ENCODE results near the gene SMARCA4. TPM values are rescaled to one million over a fixed set of nuclear protein-coding genes. Genes with fewer than 3 reads are reported as not detected.

The SMARCA4 gene
- total RNA-seq, 2 experiments from 2014 or later = 69.6 to 74.5 TPM

GRCh38 chr19:10918359-10918758 lies 42.5 kb upstream of the SMARCA4 start:
- no peak for DNase-seq
- POLR2A ChIA-PET = no interaction called here
- no peaks in the 10 kb centered on the region for H3K9me3 Mint-ChIP-seq
- H3K9me3 ChIP-seq (ENCODE audit: control insufficient read depth in 1 of 2, insufficient read depth in 1 of 2, low read length in 2 of 2) = no peaks in the 10 kb centered on the region
- H3K36me3 Mint-ChIP-seq (ENCODE audit: low read depth) = peaks cover 27% of the 10 kb centered on the region
- H3K27ac ChIP-seq (ENCODE audit: low read depth in 1 of 2, low read length in 2 of 2) = no peak overlapping the region
- intact Hi-C loops (cut with DNase I, micrococcal nuclease) = no loop called here
- H3K27ac Mint-ChIP-seq = no peak overlapping the region
- H3K4me1 ChIP-seq (ENCODE audit: insufficient read depth, low read length) = no peaks in the 10 kb centered on the region
- H3K4me3 Mint-ChIP-seq = no peak overlapping the region
- H3K4me1 Mint-ChIP-seq (ENCODE audit: low read depth) = no peaks in the 10 kb centered on the region
- peaks cover 46% of the 10 kb centered on the region for H3K36me3 ChIP-seq (ENCODE audit: insufficient read depth, low read length)
- no peaks in the 10 kb centered on the region for H3K27me3 Mint-ChIP-seq
- ATAC-seq (ENCODE audit: poor library complexity) = no peak
- H3K4me3 ChIP-seq (ENCODE audit: low read length) = no peak overlapping the region
- CTCF ChIA-PET = no interaction called here
- no peak for TF ChIP-seq CTCF (IDR thresholded peaks at IDR 0.05)
- H3K27me3 ChIP-seq (ENCODE audit: control insufficient read depth in 1 of 2, insufficient read depth in 2 of 2, low read length in 2 of 2) = no peaks in the 10 kb centered on the region

- peaks cover 33% of the 10 kb centered on the region for H3K36me3 Mint-ChIP-seq (ENCODE audit: low read depth)
Measured at GRCh38 chr19:10919352-10920287, 41.2 kb upstream of the SMARCA4 start.

GRCh38 chr19:10920288-10920655 lies 40.6 kb upstream of the SMARCA4 start:
- peaks cover 46% of the 10 kb centered on the region for H3K36me3 ChIP-seq (ENCODE audit: insufficient read depth, low read length)

More at GRCh38 chr19:10919352-10920287, 41.2 kb upstream of the SMARCA4 start:
- no peak for TF ChIP-seq CTCF (IDR thresholded peaks at IDR 0.05)
- DNase-seq (no peak), ATAC-seq (ENCODE audit: poor library complexity) (no peak)
- Histone ChIP-seq H3K4me1 (ENCODE audit: insufficient read depth, low read length) (no peaks in the 10 kb centered on the region), H3K9me3 (ENCODE audit: control insufficient read depth in 1 of 2, insufficient read depth in 1 of 2, low read length in 2 of 2) (no peaks in the 10 kb centered on the region), H3K27me3 (ENCODE audit: control insufficient read depth in 1 of 2, insufficient read depth in 2 of 2, low read length in 2 of 2) (no peaks in the 10 kb centered on the region), H3K4me3 (ENCODE audit: low read length) (no peak overlapping the region), H3K27ac (ENCODE audit: low read depth in 1 of 2, low read length in 2 of 2) (no peak overlapping the region), H3K36me3 (ENCODE audit: insufficient read depth, low read length) (peaks cover 52% of the 10 kb centered on the region)
- ChIA-PET POLR2A (no interaction called here), CTCF (interaction anchor here (0.7 kb wide), 1 partner anchor 17 kb away, joined by 5 read pairs; no protein-coding TSS in a partner anchor)
- intact Hi-C loops (cut with DNase I, micrococcal nuclease) = loop anchor here (10.0 kb wide), 2 partner anchors 45 to 455 kb away; partner anchors contain the start of genes CARM1 (in 1 of the 2) and SWSAP1 (in 1 of the 2)
- Mint-ChIP-seq H3K4me3 (no peak overlapping the region), H3K27ac (no peak overlapping the region), H3K27me3 (no peaks in the 10 kb centered on the region), H3K9me3 (no peaks in the 10 kb centered on the region), H3K4me1 (ENCODE audit: low read depth) (no peaks in the 10 kb centered on the region)

More at GRCh38 chr19:10920288-10920655, 40.6 kb upstream of the SMARCA4 start:
- no peak overlapping the region for H3K27ac Mint-ChIP-seq
- no peaks in the 10 kb centered on the region for H3K27me3 ChIP-seq (ENCODE audit: control insufficient read depth in 1 of 2, insufficient read depth in 2 of 2, low read length in 2 of 2)
- TF ChIP-seq CTCF (IDR thresholded peaks at IDR 0.05) = no peak
- no peaks in the 10 kb centered on the region for H3K9me3 ChIP-seq (ENCODE audit: control insufficient read depth in 1 of 2, insufficient read depth in 1 of 2, low read length in 2 of 2)
- H3K27ac ChIP-seq (ENCODE audit: low read depth in 1 of 2, low read length in 2 of 2) = no peak overlapping the region
- ChIA-PET CTCF (no interaction called here), POLR2A (no interaction called here)
- intact Hi-C loops (cut with DNase I, micrococcal nuclease) = loop anchor here (10.0 kb wide), 2 partner anchors 45 to 455 kb away; partner anchors contain the start of genes CARM1 (in 1 of the 2) and SWSAP1 (in 1 of the 2)
- H3K4me3 Mint-ChIP-seq = no peak overlapping the region
- no peak for ATAC-seq (ENCODE audit: poor library complexity)
- no peaks in the 10 kb centered on the region for H3K4me1 Mint-ChIP-seq (ENCODE audit: low read depth)
- no peaks in the 10 kb centered on the region for H3K4me1 ChIP-seq (ENCODE audit: insufficient read depth, low read length)
- H3K4me3 ChIP-seq (ENCODE audit: low read length) = no peak overlapping the region
- H3K36me3 Mint-ChIP-seq (ENCODE audit: low read depth) = peaks cover 39% of the 10 kb centered on the region
- no peaks in the 10 kb centered on the region for H3K27me3 Mint-ChIP-seq
- H3K9me3 Mint-ChIP-seq = no peaks in the 10 kb centered on the region
- peak in 1 of 14 experiments; percentile 13 for DNase-seq
